ENCODE results near the gene RRAGC.
"Not testable (repeated sequence)": the region's sequence is repeated elsewhere in the genome, so short reads cannot be mapped to it uniquely, and the experiment has no call there.

RRAGC gene

DNA sequence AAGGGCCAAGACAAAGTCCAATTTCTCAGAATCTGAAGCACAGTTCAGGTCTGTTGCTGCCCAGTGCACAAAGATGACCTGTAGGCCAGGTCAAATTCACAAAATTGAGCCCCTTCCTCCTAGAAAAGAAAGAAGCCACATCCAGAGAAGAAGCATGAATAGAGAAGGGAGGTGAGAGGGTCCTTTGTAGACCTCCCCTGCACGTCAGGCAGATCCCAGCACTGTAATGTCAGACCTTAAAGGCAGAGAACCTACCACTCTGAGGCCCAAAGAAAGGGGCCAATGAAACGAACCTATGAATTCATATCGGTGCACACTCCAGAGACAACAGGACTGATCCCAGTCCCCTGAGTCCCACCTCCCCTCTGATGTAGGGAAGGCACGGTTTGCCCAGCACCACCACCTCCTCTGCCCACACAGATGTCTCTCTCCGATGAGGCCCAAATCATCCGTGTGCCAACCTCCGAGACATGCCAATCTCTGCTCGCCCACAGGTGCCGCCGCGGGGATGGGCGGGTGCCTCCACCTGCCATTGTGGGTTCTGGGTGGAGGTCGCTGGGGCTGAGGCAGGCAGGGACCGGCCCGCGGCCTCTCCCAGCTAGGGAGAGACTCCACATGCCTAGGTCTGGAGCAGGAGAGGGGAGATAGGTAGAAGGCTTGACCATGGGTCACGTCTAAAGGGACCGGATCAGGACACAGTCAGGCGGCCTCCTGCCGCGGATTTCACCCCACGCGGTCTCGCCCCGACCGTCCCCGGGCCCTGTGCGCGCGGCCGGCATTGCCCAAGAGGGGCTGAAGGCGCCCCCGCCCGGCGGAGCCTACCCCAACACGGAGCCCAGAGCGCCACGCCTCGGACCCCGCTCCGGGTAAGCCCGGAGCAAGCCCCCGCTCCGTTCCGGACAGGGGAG is 42.1 kb downstream of the RRAGC start:
- DNase-seq, result no peak

DNA sequence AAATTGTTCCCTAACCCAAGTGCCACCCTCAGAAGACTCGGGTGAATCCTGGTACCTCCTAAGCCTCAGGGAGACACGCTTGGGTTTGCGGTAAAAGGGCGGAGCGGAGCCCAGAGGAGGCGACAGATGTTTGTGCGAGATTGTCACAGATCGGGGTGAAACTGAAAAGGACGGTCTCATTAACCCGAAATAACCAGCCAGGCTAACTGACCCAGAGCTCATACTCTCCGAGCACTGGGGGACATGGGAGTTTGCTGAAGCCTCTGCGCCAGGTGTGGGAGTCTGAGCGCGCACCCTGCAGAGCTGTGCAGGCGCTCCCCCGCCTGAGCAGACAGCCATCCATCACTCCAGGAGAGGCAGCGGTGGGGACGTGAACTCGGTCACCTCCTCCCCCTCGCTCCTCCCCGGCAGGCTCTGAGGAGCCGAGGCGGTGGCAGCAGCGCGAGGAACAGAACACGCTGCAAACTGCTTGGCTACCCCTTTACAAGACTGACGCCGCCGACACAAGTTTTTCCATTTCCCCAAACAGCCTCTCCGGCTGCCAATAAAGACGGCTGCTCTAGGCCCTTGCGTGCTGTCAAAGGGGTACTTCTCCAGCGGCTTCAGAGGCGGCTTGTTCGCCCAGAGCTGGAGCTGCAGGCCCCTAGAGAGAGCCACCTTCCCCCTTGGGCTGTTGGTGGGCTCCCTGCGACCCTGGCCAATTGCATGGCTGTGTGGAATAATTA is 43.5 kb downstream of the RRAGC start:
- no peak for DNase-seq

- DNase-seq, result no peak
Measured at GRCh38 chr1:38814984-38815464, 44.5 kb downstream of the RRAGC start.

GRCh38 chr1:38814444-38814983 is 45.1 kb downstream of the RRAGC start:
- no peak for DNase-seq

GRCh38 chr1:38812981-38813380 is 46.6 kb downstream of the RRAGC start:
- no peak for DNase-seq

DNA sequence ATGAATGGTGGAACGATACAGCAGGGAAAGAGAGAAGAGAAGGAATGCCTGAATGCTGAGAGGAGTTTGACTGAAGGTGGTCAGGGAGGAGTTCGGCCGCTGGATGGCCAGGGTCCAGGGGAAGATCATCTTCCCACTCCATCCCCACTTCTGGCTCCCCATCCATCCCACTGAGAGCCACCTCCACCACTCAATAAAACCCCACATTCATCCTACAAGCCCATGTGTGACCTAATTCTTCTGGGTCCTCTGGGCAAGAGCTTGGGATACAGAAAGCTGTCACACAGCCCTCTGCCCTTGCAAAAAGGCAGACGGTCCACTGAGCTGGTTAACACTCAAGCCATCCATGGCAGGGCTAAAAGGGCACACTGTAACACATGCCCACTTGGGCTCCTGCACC is 48.1 kb downstream of the RRAGC start:
- not testable (repeated sequence) for DNase-seq

DNA sequence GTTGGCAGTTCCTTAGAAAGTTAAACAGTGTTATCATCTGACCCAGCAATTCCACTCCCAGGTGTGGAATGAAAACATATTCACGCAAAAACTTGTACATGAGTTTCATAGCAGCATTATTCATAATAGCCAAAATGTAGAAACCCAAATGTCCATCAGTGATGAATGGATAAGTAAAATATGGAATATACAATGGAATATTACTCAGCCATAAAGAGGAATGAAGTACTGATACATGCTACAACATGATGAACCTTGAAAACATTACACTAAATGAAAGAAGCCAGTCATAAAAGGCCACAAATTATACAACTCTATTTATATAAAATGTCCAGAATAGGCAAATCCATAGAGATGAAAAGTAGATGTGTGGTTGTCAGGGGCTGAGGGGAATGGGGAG is 53.5 kb downstream of the RRAGC start:
- DNase-seq, result no peak

GRCh38 chr1:38805036-38805435 is 54.5 kb downstream of the RRAGC start:
- DNase-seq, result no peak

GRCh38 chr1:38804062-38804886 is 55.3 kb downstream of the RRAGC start:
- no peak for DNase-seq

DNA sequence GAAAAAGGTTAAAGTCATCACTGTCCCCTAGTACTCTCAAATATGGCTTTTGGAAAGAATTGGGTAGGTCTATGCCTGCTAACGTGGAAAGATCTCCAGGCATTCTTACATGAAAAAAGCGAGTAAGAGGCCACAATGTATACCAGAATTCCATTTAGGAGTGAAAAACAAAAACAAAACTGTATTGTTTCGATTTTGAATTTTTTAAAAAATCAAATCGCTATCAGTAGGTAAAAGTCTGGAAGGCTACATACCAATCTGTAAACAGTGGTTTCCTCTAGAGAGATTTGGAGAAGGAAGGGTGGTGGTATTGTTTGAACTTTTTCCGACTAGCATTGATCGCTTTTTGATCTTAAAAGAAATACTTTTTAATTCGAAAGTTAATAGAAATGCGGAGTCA is 55.9 kb downstream of the RRAGC start:
- DNase-seq, result no peak

DNA sequence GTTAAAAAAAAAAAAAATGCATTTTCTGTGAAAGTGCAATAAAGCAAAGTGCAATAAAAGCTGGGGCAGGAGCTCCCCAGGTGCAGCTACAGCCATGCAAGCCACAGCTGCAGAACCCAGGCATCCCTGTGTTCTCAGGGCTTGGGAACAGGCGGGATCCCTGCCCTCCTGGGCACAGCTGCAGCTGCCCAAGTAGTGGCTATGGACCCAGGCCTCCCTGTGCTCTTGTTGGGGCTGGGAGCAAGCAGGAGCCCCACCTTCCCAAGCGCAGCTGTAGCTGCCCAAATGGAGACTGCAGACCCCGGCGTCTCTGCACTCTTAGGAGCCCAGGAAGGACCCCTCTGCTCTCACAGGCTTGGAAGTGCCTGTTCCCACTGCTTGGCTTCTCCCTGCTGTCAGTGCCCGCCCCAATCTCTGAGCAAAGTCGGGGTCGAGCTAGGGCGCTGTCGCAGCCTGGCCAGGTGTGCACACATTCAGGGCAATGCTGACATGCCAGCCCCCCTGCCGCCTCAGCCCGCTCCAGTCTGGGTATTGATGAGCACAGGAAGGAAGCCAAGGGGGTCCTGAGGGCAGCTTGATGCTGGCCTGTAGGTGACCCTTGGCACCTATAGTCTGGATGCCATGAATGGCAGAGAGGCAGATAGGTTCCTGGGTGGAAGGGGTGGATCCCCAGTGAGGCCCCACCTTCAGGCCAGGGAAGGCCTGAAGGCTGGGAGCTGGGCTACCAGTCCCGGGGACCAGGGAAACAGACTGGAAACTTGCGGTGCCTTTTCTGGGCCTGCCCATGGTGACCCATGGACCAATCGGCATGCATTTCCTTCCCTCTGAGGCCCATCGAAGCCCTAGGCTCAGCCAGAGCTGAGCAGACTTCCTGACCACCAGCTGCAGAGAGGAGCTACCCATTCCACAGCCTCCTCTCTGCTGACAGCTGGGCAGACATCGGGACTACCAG is 58.6 kb downstream of the RRAGC start:
- no peak for DNase-seq

- no peak for DNase-seq
Measured at GRCh38 chr1:38793299-38793698, 66.3 kb downstream of the RRAGC start.

- DNase-seq, result no peak
Measured at GRCh38 chr1:38791892-38792291, 67.7 kb downstream of the RRAGC start.

- no peak for DNase-seq
Measured at GRCh38 chr1:38791164-38791515, 68.4 kb downstream of the RRAGC start.

DNA sequence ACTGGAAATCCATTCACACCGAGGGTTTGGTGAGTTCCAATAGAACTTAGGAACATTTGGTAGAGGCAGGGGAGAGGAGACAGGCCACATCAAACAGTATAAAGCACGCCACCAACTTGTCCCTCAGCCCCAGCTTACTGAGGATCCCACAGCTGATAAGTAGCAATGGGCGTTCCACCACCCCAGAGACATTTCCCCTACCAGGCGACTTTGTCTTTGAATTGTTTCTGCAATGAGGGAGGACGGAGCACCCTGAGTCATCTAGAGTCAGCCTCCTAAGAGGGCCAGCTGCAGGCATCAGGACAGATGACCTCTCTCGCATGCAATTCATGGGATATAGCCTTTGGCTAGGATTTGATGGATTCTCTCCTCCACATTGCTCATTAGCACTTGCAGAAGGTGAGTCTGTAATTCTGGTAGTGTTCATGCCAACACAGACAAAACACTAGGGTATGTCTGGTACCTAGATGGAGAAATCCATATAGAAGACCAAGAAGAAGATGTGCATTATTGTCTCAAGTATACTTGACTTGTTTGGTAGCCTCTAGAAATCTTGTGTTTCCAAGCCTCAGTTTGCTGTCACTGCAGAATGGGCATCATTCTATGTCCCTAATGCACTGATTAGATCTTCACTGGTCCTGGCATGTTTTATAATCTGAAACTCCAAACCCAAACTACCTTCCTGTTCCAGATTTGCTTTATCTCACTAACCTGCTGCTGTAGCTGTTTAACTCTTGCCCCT is 69.0 kb downstream of the RRAGC start:
- no peak for DNase-seq

GRCh38 chr1:38789498-38790169 is 69.9 kb downstream of the RRAGC start:
- no peak for DNase-seq

- no peak for DNase-seq
Measured at GRCh38 chr1:38788341-38789336, 70.9 kb downstream of the RRAGC start.
